ENCODE results near the gene CELA3A.
"Not testable (repeated sequence)": the region's sequence is repeated elsewhere in the genome, so short reads cannot be mapped to it uniquely, and the experiment has no call there.

GRCh38 chr1:21967216-21967615, 34.2 kb upstream of the CELA3A start:
- not testable (repeated sequence) for TF ChIP-seq EZH2 (IDR thresholded peaks at IDR 0.05; ENCODE audit: insufficient read depth, low read length); CTCF (IDR thresholded peaks at IDR 0.05; ENCODE audit: insufficient read depth, low read depth, low read length)

Data from astrocyte (in vitro differentiated cells and primary cell).